Colonic mucosa (tissue), 4 donors: ENCODE results near the gene RIPOR3. TPM values are rescaled to one million over a fixed set of nuclear protein-coding genes. Genes with fewer than 3 reads are reported as not detected.
A peak's percentile ranks its signal among the peaks of the same experiment; 100 is the strongest.

Experiments
- DNase-seq: peaks from one replicate; pipeline ENCODE4 v3.0.0-alpha.2; 2020
- H3K27ac ChIP-seq: fragments of 200-600 bp; one replicate; pipeline ENCODE4 v1.8.0; 2021
- H3K27me3 ChIP-seq: fragments of 200-600 bp; one replicate; pipeline ENCODE4 v1.8.0; 2021
- H3K36me3 ChIP-seq: fragments of 200-600 bp; one replicate; pipeline ENCODE4 v1.8.0; 2021
- H3K4me1 ChIP-seq: fragments of 200-600 bp; one replicate; pipeline ENCODE4 v1.8.0; 2021; ENCODE audit warnings: mild to moderate bottlenecking
- H3K4me3 ChIP-seq: fragments of 200-600 bp; one replicate; pipeline ENCODE4 v1.8.0; 2021
- H3K9ac ChIP-seq, 2 donors: one replicate each; pipeline ENCODE4 v1.7.0; 2013; ENCODE audit warnings: control low read depth in 2 of 2, low read depth in 2 of 2, low read length in 2 of 2
- H3K9me3 ChIP-seq: fragments of 200-600 bp; one replicate; pipeline ENCODE4 v1.8.0; 2021
- CTCF ChIP-seq: fragments of 200-600 bp; IDR thresholded peaks from one replicate; pipeline ENCODE4 v1.8.0; 2022; ENCODE audit warnings: antibody characterized with exemption, mild to moderate bottlenecking
- intact Hi-C: fragments of 100-400 bp; cut with DNase I; formaldehyde crosslinking; loops from one replicate; pipeline ENCODE4 v1.14.1; 2022
- total RNA-seq, 2 donors: library from RNA; stranded (reverse); fragmentation: NEBNext Ultra II Directional in 1 of 2; extraction: Animal tissue kit (Norgen Biotek cat#: 25700) in 1 of 2; gene quantifications; one replicate each; pipeline ENCODE4 v1.2.1, GENCODE V29; 2021
- donor health status: healthy.
- donor health status: DM: no; HTN: no; CAD: no.
- donor health status: DM: no; HTN: no; CAD: no.

Gene RIPOR3
- total RNA-seq, 2 donors from 2014 or later = 1.9 to 2.9 TPM

- intact Hi-C loops = no loop called here
- no peaks in the 10 kb centered on the region for H3K27me3 ChIP-seq
- no peak for TF ChIP-seq CTCF
- no peaks in the 10 kb centered on the region for H3K9me3 ChIP-seq
- no peaks in the 10 kb centered on the region for H3K36me3 ChIP-seq
- H3K9ac ChIP-seq = no peak overlapping the region
- no peaks in the 10 kb centered on the region for H3K4me1 ChIP-seq
- H3K4me3 ChIP-seq = no peak overlapping the region
- no peak for DNase-seq
- no peak overlapping the region for H3K27ac ChIP-seq
These were observed 35.8 kb upstream of the RIPOR3 start for GRCh38 chr20:50726955-50727791.

- Histone ChIP-seq H3K36me3 (no peaks in the 10 kb centered on the region), H3K9me3 (no peaks in the 10 kb centered on the region), H3K9ac (no peak overlapping the region), H3K4me1 (no peaks in the 10 kb centered on the region), H3K27me3 (no peaks in the 10 kb centered on the region), H3K27ac (no peak overlapping the region), H3K4me3 (no peak overlapping the region)
- DNase-seq = no peak
- intact Hi-C loops = no loop called here
- no peak for TF ChIP-seq CTCF
These were observed 34.3 kb upstream of the RIPOR3 start for GRCh38 chr20:50725724-50726005.

- no peak for TF ChIP-seq CTCF
- intact Hi-C loops = no loop called here
- peak; percentile 43 for DNase-seq
- H3K9ac ChIP-seq = no peak overlapping the region
- no peak overlapping the region for H3K27ac ChIP-seq
- no peaks in the 10 kb centered on the region for H3K27me3 ChIP-seq
- H3K36me3 ChIP-seq = no peaks in the 10 kb centered on the region
- H3K4me3 ChIP-seq = no peak overlapping the region
- H3K4me1 ChIP-seq = no peaks in the 10 kb centered on the region
- no peaks in the 10 kb centered on the region for H3K9me3 ChIP-seq
These were observed 33.7 kb upstream of the RIPOR3 start for GRCh38 chr20:50724851-50725723.

GRCh38 chr20:50724112-50724725 is 32.9 kb upstream of the RIPOR3 start:
- Histone ChIP-seq H3K36me3 (no peaks in the 10 kb centered on the region), H3K27ac (no peak overlapping the region), H3K27me3 (no peaks in the 10 kb centered on the region), H3K9ac (no peak overlapping the region), H3K4me3 (no peak overlapping the region), H3K4me1 (no peaks in the 10 kb centered on the region), H3K9me3 (no peaks in the 10 kb centered on the region)
- DNase-seq = no peak
- intact Hi-C loops = no loop called here
- no peak for TF ChIP-seq CTCF

GRCh38 chr20:50723672-50724071 is 32.3 kb upstream of the RIPOR3 start:
- no peak overlapping the region for H3K9ac ChIP-seq
- intact Hi-C loops = no loop called here
- H3K4me1 ChIP-seq = no peaks in the 10 kb centered on the region
- DNase-seq = no peak
- no peaks in the 10 kb centered on the region for H3K36me3 ChIP-seq
- H3K27ac ChIP-seq = no peak overlapping the region
- no peaks in the 10 kb centered on the region for H3K27me3 ChIP-seq
- no peak for TF ChIP-seq CTCF
- no peaks in the 10 kb centered on the region for H3K9me3 ChIP-seq
- H3K4me3 ChIP-seq = no peak overlapping the region
